Spleen (tissue), 7 donors: ENCODE results near the gene SYCP1.

ENCODE experiments used
- POLR2A ChIP-seq, 3 donors: fragments of 450-650 bp; IDR thresholded peaks; one replicate each; pipeline ENCODE4 v1.5.1; 2017; ENCODE audit warnings: antibody characterized with exemption in 3 of 3, mild to moderate bottlenecking in 1 of 3
- POLR2AphosphoS5 ChIP-seq, 3 donors: sonication (generic); formaldehyde crosslinking; IDR thresholded peaks; one replicate each; pipeline ENCODE4 v1.5.1; 2017; ENCODE audit warnings: antibody characterized with exemption in 3 of 3
- TF ChIP-seq, protein P1 (sequence below), 11 experiments: fragments of 200-600 bp in 7 of 11; fragments of 450-650 bp in 4 of 11; sonication (generic) in 4 of 11; IDR thresholded peaks in 8 of 11; conservative IDR thresholded peaks in 3 of 11; 1 replicate in 7 of 11; 2 replicates in 4 of 11; pipeline versions ENCODE4 v1.4.0 to v1.8.0; 2016 to 2021; ENCODE audit warnings: antibody characterized with exemption in 11 of 11, inconsistent platforms in 4 of 11, mild to moderate bottlenecking in 1 of 11
- donor health status: DM: no; HTN: no; CAD: no; lungs with moderate emphysema.
- donor health status: DM: no; HTN: no; CAD: no.
- donor health status: DM: no; HTN: no; CAD: no.

- TF ChIP-seq, protein P1, sequence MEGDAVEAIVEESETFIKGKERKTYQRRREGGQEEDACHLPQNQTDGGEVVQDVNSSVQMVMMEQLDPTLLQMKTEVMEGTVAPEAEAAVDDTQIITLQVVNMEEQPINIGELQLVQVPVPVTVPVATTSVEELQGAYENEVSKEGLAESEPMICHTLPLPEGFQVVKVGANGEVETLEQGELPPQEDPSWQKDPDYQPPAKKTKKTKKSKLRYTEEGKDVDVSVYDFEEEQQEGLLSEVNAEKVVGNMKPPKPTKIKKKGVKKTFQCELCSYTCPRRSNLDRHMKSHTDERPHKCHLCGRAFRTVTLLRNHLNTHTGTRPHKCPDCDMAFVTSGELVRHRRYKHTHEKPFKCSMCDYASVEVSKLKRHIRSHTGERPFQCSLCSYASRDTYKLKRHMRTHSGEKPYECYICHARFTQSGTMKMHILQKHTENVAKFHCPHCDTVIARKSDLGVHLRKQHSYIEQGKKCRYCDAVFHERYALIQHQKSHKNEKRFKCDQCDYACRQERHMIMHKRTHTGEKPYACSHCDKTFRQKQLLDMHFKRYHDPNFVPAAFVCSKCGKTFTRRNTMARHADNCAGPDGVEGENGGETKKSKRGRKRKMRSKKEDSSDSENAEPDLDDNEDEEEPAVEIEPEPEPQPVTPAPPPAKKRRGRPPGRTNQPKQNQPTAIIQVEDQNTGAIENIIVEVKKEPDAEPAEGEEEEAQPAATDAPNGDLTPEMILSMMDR (IDR thresholded peaks at IDR 0.05 in 8 of 11, conservative IDR thresholded peaks at IDR 0.05 in 3 of 11), result no peak
- no peak for TF ChIP-seq POLR2A (IDR thresholded peaks at IDR 0.05)
- no peak for TF ChIP-seq POLR2AphosphoS5 (IDR thresholded peaks at IDR 0.05)
Observed at GRCh38 chr1:114844270-114844669, 10.4 kb upstream of the SYCP1 start.
